GM06990 (cell line): ENCODE results near the gene ADAT1.

Source experiments
- DNase-seq: peaks from one replicate; pipeline ENCODE4 v3.0.0-alpha.2; 2011; ENCODE audit not compliant: insufficient read length; ENCODE audit errors: extremely low read depth
- H3K27me3 ChIP-seq: replicated peaks from 2 replicates; pipeline ENCODE4 v1.6.0; 2011; ENCODE audit warnings: low read length; ENCODE audit not compliant: control insufficient read depth, insufficient read depth
- H3K36me3 ChIP-seq: 2 replicates; pipeline ENCODE4 v1.5.1; 2011; ENCODE audit warnings: low read length; ENCODE audit not compliant: control insufficient read depth, insufficient read depth
- H3K4me3 ChIP-seq: replicated peaks from 2 replicates; pipeline ENCODE4 v1.5.1; 2011; ENCODE audit warnings: low read depth, mild to moderate bottlenecking, control low read depth, low read length
- TF ChIP-seq, protein P1 (sequence below): IDR thresholded peaks from 2 replicates; pipeline ENCODE4 v1.5.1; 2011; ENCODE audit warnings: low read length, control low read depth, mild to moderate bottlenecking, inconsistent platforms; ENCODE audit not compliant: insufficient read depth, poor library complexity, severe bottlenecking

ADAT1 gene

DNA sequence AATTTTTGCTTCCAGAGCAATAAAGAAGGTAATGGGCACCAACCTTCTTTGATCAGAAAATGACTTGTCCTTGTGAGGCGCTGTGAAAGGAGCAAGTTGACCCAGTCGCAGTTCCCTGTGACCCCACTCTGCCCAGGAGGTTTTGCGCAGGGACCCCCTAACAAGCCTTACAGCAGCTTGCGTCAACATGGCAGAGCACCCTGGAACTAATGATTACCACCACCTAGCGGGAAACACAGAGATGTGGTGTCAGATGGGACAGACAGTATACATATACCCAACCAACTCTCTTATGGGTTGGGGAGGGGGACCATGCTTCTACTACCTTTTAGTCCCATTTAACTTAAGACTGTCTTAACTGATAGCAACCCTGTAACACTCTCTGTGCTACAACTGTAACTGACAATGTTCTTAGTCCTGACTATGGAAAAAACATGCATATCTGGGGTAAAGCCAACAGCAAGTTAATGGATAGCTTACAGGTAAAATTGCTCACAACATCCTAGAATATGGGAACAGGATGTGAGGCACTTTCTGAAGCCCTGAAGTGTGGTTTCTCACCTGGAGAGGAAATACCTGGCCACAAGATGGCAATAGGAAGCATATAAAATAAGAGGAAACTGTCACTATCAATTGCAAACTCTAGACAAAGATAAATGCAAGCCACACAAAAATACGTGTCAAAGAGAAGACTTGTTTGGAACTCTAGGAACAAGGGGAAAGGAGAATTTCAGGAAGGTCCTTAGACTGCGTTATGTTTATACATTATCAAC lies 21.3 kb upstream of the ADAT1 start:
- DNase-seq: no peak
- peaks cover 21% of the 10 kb centered on the region for H3K36me3 ChIP-seq
- H3K4me3 ChIP-seq: no peak overlapping the region
- H3K27me3 ChIP-seq: no peaks in the 10 kb centered on the region
- TF ChIP-seq, protein P1, sequence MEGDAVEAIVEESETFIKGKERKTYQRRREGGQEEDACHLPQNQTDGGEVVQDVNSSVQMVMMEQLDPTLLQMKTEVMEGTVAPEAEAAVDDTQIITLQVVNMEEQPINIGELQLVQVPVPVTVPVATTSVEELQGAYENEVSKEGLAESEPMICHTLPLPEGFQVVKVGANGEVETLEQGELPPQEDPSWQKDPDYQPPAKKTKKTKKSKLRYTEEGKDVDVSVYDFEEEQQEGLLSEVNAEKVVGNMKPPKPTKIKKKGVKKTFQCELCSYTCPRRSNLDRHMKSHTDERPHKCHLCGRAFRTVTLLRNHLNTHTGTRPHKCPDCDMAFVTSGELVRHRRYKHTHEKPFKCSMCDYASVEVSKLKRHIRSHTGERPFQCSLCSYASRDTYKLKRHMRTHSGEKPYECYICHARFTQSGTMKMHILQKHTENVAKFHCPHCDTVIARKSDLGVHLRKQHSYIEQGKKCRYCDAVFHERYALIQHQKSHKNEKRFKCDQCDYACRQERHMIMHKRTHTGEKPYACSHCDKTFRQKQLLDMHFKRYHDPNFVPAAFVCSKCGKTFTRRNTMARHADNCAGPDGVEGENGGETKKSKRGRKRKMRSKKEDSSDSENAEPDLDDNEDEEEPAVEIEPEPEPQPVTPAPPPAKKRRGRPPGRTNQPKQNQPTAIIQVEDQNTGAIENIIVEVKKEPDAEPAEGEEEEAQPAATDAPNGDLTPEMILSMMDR: no peak

DNA sequence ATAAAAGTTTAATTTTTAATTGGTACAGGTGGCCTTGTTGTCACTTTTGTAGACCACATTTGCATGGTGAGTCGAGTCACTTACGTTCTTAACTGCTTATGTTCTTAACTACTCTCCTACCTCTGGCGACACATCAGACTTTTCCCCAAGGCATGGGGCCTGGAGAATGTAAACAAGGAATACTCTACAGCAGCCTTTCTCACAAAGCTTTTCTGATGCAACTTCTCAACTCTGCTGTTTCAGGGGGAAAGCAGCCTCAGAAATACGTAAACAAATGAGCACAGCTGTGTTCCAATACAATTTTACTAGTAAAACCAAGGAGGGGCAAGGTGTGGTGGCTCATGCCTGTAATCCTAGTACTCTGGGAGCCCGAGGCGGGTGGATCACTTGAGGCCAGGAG lies 17.5 kb upstream of the ADAT1 start:
- no peak for DNase-seq

DNA sequence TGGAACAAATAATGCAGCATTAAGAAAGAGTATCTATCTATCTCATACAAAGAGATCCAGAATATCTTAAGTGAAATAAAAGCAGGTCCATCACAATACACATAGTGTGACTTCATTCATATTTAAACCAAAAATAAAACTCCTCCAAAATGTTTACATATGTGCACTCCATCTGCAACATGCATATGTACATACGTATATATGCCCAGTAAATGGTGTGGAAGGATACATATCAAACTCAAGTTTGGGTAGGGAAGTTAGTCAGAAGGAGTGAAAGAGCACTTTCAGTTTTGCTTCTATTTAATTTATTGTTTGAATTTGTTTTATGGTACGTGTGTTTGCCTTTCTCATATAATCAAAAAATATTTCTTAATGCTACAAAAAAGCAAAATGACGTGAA lies 12.0 kb upstream of the ADAT1 start:
- Histone ChIP-seq H3K27me3 (no peaks in the 10 kb centered on the region), H3K36me3 (peaks cover 24% of the 10 kb centered on the region), H3K4me3 (no peak overlapping the region)
- TF ChIP-seq, protein P1: no peak
- DNase-seq: no peak

More for the DNA sequence above, 17.5 kb upstream of the ADAT1 start:
- no peaks in the 10 kb centered on the region for H3K27me3 ChIP-seq
- TF ChIP-seq, protein P1: no peak
- H3K4me3 ChIP-seq: no peak overlapping the region
- H3K36me3 ChIP-seq: peaks cover 27% of the 10 kb centered on the region

- no peak for DNase-seq
- TF ChIP-seq, protein P1: no peak
- Histone ChIP-seq H3K36me3 (peaks cover 31% of the 10 kb centered on the region), H3K4me3 (no peak overlapping the region), H3K27me3 (no peaks in the 10 kb centered on the region)
These were observed 9.8 kb upstream of the ADAT1 start for GRCh38 chr16:75632857-75633256.

DNA sequence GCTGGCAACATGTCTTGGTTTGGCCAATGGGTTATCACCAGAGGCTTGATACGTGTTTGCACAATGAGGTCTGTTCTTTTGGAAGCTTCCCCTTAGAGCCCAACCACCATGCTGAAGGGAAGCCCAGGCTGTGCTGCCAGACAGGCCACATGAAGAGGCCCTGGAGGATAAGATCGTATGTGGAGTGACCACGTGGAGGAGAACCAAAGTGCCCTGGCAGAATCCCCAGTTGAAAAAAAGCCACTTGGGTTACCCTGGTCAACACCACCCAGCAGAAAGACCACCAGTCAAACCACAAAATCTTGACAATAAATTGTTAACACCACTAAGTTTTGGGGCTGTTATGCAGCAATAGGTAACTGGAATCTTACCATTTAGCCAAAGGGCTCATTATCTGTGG lies 7.0 kb upstream of the ADAT1 start:
- DNase-seq: no peak

More for the DNA sequence above, 7.0 kb upstream of the ADAT1 start:
- Histone ChIP-seq H3K4me3 (no peak overlapping the region), H3K27me3 (no peaks in the 10 kb centered on the region), H3K36me3 (peaks cover 31% of the 10 kb centered on the region)
- TF ChIP-seq, protein P1: no peak
